Fibroblast of lung (primary cell): ENCODE results near the gene UBL3. TPM values are rescaled to one million over a fixed set of nuclear protein-coding genes. Genes with fewer than 3 reads are reported as not detected.

ENCODE experiments used
- DNase-seq, 2 donors: peaks; one replicate each; pipeline versions ENCODE4 v3.0.0 to v3.0.0-alpha.2; 2010; ENCODE audit warnings: low read depth in 2 of 2
- H2AFZ ChIP-seq: 2 replicates; pipeline ENCODE4 v1.5.1; 2012; ENCODE audit warnings: low read length, control low read depth, inconsistent platforms
- H3K27ac ChIP-seq: 2 replicates; pipeline ENCODE4 v1.5.1; 2011; ENCODE audit warnings: low read length, control low read depth; ENCODE audit not compliant: insufficient read depth
- H3K27me3 ChIP-seq: 2 replicates; pipeline ENCODE4 v1.5.1; 2011; ENCODE audit warnings: mild to moderate bottlenecking, low read length; ENCODE audit not compliant: control insufficient read depth, insufficient read depth
- H3K36me3 ChIP-seq: 2 replicates; pipeline ENCODE4 v1.5.1; 2011; ENCODE audit warnings: low read length; ENCODE audit not compliant: control insufficient read depth, insufficient read depth
- H3K4me1 ChIP-seq: 2 replicates; pipeline ENCODE4 v1.5.1; 2011; ENCODE audit warnings: low read length; ENCODE audit not compliant: control insufficient read depth, insufficient read depth; ENCODE audit errors: extremely low read depth
- H3K4me2 ChIP-seq: 2 replicates; pipeline ENCODE4 v1.5.1; 2011; ENCODE audit warnings: low read length, control low read depth; ENCODE audit not compliant: insufficient read depth; ENCODE audit errors: extremely low read depth
- H3K4me3 ChIP-seq, 4 experiments: fragments of 200-600 bp in 1 of 4; sonication (generic) in 1 of 4; replicated peaks in 1 of 4; 2 replicates each; pipeline ENCODE4 v1.5.1; 2011 to 2016; ENCODE audit warnings: low read length in 4 of 4, low read depth in 3 of 4, mild to moderate bottlenecking in 3 of 4, control low read depth in 2 of 4, inconsistent platforms in 1 of 4, mixed read lengths in 1 of 4; ENCODE audit not compliant: insufficient read depth in 1 of 4; ENCODE audit errors: control extremely low read depth in 1 of 4
- H3K79me2 ChIP-seq: 2 replicates; pipeline ENCODE4 v1.5.1; 2012; ENCODE audit warnings: mild to moderate bottlenecking, low read length, inconsistent platforms; ENCODE audit not compliant: control insufficient read depth, insufficient read depth
- H3K9ac ChIP-seq: 2 replicates; pipeline ENCODE4 v1.5.1; 2011; ENCODE audit warnings: mild to moderate bottlenecking, low read length, control low read depth; ENCODE audit not compliant: insufficient read depth
- H3K9me3 ChIP-seq: 2 replicates; pipeline ENCODE4 v1.5.1; 2012; ENCODE audit warnings: low read depth, low read length; ENCODE audit not compliant: control insufficient read depth, insufficient read depth
- H4K20me1 ChIP-seq: 2 replicates; pipeline ENCODE4 v1.5.1; 2011; ENCODE audit warnings: low read length; ENCODE audit not compliant: control insufficient read depth, insufficient read depth; ENCODE audit errors: extremely low read depth
- EZH2 ChIP-seq: IDR thresholded peaks from 2 replicates; pipeline ENCODE4 v1.5.1; 2012; ENCODE audit warnings: low read length, control low read depth, mild to moderate bottlenecking; ENCODE audit errors: missing control alignments
- polyA plus RNA-seq, 2 donors: library from polyadenylated mRNA; depleted of rRNA in 1 of 2; stranded (reverse) in 1 of 2; unstranded in 1 of 2; fragments of >200 nt; gene quantifications; 2 replicates each; pipeline ENCODE4 v1.2.1, GENCODE V29; 2011 to 2012; ENCODE audit warnings: missing spikeins in 1 of 2
- total RNA-seq: library from RNA; depleted of rRNA; stranded (reverse); fragments of >200 nt; gene quantifications from 2 replicates; pipeline ENCODE4 v1.2.1, GENCODE V29; 2014
- TF ChIP-seq, protein P1 (sequence below), 2 donors: IDR thresholded peaks in 1 of 2; conservative IDR thresholded peaks in 1 of 2; 1 replicate in 1 of 2; 2 replicates in 1 of 2; pipeline ENCODE4 v1.5.1; 2011 to 2012; ENCODE audit warnings: low read length in 2 of 2, control low read depth in 1 of 2, inconsistent platforms in 1 of 2, low read depth in 1 of 2, mild to moderate bottlenecking in 1 of 2

Gene UBL3
- total and polyA plus RNA-seq, 2 donors (not counting 1 experiment from before 2014, with no cell fraction given): 10.7 to 18.3 TPM

DNA sequence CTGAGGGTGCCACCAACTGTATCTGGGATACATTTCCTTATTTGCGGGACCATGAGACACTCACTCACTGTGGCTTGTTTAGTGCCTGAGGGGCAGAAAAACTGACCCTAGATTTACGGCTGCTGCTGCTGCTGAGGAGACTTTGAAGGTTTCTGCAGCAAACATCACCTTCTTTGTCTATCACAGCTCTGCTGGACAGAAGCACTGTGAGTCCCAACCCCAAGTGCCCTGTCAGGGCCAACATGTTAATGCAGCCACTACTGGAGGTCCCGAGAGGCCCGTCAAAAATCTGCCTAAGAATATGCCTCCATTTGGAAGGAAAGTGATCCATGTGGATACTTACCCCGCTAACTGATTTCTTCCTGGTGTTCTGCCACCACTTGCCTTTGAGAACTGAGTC lies 37.3 kb upstream of the UBL3 start:
- Histone ChIP-seq H3K9ac (no peak overlapping the region), H3K27me3 (no peaks in the 10 kb centered on the region), H3K79me2 (no peaks in the 10 kb centered on the region), H3K4me2 (no peak overlapping the region), H3K9me3 (no peaks in the 10 kb centered on the region), H3K36me3 (no peaks in the 10 kb centered on the region), H4K20me1 (no peaks in the 10 kb centered on the region), H2AFZ (no peak overlapping the region), H3K27ac (no peak overlapping the region), H3K4me1 (no peaks in the 10 kb centered on the region), H3K4me3 (no peak overlapping the region)
- no peak for DNase-seq
- TF ChIP-seq, protein P1, sequence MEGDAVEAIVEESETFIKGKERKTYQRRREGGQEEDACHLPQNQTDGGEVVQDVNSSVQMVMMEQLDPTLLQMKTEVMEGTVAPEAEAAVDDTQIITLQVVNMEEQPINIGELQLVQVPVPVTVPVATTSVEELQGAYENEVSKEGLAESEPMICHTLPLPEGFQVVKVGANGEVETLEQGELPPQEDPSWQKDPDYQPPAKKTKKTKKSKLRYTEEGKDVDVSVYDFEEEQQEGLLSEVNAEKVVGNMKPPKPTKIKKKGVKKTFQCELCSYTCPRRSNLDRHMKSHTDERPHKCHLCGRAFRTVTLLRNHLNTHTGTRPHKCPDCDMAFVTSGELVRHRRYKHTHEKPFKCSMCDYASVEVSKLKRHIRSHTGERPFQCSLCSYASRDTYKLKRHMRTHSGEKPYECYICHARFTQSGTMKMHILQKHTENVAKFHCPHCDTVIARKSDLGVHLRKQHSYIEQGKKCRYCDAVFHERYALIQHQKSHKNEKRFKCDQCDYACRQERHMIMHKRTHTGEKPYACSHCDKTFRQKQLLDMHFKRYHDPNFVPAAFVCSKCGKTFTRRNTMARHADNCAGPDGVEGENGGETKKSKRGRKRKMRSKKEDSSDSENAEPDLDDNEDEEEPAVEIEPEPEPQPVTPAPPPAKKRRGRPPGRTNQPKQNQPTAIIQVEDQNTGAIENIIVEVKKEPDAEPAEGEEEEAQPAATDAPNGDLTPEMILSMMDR (conservative IDR thresholded peaks at IDR 0.05 in 1 of 2, IDR thresholded peaks at IDR 0.05 in 1 of 2; ENCODE audit: low read depth in 1 of 2, low read length in 2 of 2): no peak
- TF ChIP-seq EZH2: no peak

DNA sequence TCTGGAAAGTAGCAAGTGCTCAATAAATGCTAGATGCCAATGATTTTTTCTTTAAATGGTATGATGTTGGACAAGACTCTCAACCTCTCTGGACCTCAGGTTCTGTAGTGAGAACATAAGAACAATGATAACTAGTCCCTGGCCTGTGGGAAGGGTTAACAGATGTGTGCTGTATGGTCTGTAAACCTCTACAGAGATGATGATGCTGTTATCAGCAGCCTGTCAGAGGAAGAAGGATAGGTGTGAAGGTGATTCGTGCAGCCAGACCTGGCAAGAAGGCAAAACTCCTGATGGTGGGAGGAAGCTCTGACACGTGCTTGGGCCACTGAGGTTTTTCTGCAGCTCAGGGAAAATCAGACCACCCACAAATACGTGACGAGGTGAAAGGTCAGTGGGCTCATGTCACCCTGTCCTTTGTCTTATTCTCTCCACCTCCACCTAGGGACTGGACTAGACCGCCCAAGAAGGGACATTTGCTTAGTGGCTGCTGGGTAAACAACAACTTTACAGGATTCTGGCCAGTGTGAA lies 36.7 kb upstream of the UBL3 start:
- no peak overlapping the region for H3K9ac ChIP-seq
- no peaks in the 10 kb centered on the region for H3K27me3 ChIP-seq
- H3K79me2 ChIP-seq: no peaks in the 10 kb centered on the region
- H3K9me3 ChIP-seq: no peaks in the 10 kb centered on the region
- H2AFZ ChIP-seq: no peak overlapping the region
- no peak overlapping the region for H3K4me3 ChIP-seq
- TF ChIP-seq, protein P1 (conservative IDR thresholded peaks at IDR 0.05 in 1 of 2, IDR thresholded peaks at IDR 0.05 in 1 of 2; ENCODE audit: low read depth in 1 of 2, low read length in 2 of 2): no peak
- TF ChIP-seq EZH2: no peak
- H3K4me1 ChIP-seq: no peaks in the 10 kb centered on the region
- H4K20me1 ChIP-seq: no peaks in the 10 kb centered on the region
- H3K27ac ChIP-seq: no peak overlapping the region
- H3K4me2 ChIP-seq: no peak overlapping the region
- no peaks in the 10 kb centered on the region for H3K36me3 ChIP-seq
- DNase-seq: no peak

DNA sequence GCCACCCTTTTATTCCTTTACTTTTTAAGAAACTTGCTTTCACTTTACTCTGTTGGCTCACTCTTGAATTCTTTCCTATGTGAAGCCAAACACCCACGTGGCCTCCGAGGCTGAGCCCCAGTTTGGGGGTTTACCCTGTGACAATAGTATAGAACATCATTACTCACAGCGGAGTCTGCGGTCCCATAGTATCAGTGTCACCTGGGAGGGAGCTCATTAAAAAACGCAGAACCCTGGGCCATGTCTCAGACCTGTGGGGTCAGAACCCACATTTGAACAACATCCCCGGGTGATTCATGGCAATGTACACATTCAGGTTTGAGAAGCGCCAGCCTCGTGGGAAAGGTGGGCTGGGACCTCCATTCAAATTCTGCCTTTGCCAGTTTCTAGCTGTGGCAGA lies 36.0 kb upstream of the UBL3 start:
- no peak overlapping the region for H2AFZ ChIP-seq
- no peaks in the 10 kb centered on the region for H3K4me1 ChIP-seq
- no peaks in the 10 kb centered on the region for H3K36me3 ChIP-seq
- H3K9ac ChIP-seq: no peak overlapping the region
- H4K20me1 ChIP-seq: no peaks in the 10 kb centered on the region
- H3K9me3 ChIP-seq: no peaks in the 10 kb centered on the region
- TF ChIP-seq, protein P1 (conservative IDR thresholded peaks at IDR 0.05 in 1 of 2, IDR thresholded peaks at IDR 0.05 in 1 of 2; ENCODE audit: low read depth in 1 of 2, low read length in 2 of 2): no peak
- TF ChIP-seq EZH2: no peak
- H3K79me2 ChIP-seq: no peaks in the 10 kb centered on the region
- no peaks in the 10 kb centered on the region for H3K27me3 ChIP-seq
- no peak overlapping the region for H3K27ac ChIP-seq
- DNase-seq: no peak
- no peak overlapping the region for H3K4me3 ChIP-seq
- H3K4me2 ChIP-seq: no peak overlapping the region
